ENCODE measurements around the gene SLC25A1.

Gene SLC25A1

DNA sequence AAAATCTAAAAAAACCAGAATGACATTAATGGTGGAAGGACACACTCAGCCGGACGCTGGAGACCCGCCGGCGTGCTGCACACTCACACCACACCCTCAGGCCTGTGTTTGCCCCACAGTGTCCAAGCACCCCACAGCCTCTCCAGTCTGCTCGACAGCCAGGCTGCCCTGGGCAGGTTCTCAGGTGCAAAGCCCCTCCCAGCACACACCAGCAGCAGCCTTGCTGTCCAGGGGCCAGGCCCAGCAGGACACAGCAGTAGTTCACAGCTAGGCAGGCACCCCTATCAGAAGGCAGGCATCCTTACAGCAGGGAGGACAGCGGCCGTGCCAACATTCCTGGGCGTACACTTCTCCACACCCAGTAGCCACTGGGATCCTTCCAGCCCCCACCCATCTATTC is 1.7 kb upstream of the SLC25A1 start:
- no peak for DNase-seq

DNA sequence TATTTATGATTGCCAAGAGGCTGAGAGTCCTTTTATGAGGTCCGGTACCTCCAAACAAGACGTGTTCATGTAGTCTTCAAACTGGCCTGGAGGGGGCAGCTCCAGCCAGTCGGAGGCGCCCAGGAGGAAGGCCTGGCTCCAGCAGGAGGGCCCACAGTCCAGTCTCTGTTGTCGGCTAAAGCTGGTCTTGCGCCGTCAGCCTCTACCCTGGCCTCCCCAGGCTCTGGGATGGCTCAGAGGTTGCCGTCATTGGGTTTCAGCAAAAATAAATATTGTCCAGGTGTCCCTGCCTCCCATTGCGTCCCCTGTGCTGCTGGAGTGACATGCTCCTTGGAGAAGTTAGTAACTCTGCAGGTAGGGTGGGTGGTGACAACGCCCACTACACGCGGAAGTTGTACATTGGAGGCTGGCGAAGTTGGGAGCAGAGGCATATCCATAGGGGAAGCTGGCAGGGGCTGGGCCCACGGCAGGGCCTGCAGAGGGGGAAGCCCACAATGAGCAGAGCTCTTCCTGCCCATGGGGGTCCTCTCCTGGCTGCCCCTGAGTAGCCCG is 1.0 kb upstream of the SLC25A1 start:
- DNase-seq: no peak

DNA sequence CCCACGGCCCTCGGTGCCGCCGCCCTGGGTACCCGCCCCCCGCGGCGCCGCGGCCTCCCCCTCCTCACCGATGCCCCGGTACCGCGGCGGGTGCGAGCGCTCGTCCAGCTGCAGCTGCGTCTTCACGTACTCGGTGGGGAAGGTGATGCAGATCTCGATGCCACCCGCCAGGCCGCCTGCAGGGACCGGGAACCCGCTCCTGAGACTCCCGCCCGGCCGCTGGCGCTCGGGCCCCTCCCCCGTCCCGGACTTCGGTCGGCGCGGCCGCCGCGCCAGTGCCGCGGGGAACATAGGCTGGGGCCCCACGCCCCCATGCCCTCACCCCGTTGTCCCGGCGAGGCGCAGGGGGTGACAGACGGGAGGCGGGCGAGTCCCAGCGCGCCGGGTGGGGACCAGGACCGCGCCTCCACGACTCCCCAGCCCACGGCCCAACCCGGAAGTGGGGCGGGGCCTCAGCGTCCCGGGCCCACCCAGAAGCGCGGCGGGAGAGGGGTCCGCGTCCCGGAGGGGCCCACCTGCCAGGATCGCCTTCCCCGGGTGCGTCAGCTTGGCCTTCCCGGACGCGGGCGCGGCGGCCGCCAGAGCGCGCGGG is 375 bp downstream of the SLC25A1 start:
- DNase-seq: peak; percentile 48

DNA sequence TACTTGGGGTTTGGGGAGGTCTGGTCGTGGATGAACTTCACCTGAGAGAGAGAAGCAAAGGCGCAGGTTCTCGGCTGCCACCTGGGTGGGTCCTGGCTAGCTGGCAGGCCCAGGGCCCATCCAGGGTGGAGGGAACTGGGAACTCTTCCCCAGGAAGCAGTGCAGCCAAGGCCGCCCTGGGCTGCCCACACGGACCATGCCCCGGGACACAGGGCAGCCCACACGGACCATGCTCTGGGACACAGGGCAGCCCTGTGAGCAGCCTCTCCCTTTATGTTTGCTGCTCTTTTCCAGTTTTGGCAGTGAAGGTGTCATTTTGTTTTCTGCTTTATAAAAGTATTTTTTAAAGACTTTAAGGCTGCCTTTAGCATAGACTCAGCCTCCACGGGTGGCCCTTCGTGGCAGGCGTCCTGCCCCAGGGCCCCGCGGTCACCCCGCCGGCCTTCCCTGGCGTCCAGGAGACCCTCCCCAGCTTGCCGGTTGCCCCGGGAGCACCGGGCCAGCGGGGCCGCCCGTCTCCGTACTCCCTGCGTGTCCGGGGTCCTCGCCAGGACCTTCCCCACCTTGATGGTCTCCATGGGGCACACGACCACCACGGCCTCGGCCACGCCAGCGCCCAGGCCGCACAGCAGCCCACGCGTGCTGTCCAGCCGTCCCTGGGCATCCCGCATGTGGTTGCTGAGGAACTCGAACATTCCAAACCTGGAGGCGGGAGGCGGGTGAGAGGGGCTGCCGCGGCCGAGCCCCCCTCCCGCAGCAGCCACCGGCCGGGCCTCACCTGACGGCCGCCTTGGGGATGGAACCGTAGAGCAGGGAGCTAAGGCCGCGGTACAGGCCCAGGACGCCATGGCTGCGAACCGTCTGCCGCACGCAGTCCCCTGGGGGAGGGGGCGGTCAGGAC is 1.1 kb downstream of the SLC25A1 start:
- DNase-seq: no peak

DNA sequence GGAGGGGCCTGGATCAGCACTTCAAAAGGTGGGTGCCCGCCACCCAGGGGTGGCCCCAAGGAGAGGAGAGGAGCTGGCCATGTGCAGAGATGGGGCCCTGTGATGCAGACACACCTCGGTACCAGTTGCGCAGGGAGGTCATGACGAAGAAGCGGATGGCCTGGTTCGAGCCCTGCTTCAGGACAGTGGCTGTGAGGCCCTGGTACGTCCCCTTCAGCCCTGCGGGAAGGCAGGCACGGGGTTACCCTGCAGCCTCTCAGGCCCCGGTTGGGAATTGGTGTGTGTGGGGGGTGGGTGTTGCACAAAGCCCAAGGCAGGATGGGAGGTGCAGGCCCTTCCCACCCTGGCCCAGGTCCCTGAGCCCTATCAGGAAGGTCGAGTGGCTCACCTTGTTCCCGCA is 1.8 kb downstream of the SLC25A1 start:
- no peak for DNase-seq

DNA sequence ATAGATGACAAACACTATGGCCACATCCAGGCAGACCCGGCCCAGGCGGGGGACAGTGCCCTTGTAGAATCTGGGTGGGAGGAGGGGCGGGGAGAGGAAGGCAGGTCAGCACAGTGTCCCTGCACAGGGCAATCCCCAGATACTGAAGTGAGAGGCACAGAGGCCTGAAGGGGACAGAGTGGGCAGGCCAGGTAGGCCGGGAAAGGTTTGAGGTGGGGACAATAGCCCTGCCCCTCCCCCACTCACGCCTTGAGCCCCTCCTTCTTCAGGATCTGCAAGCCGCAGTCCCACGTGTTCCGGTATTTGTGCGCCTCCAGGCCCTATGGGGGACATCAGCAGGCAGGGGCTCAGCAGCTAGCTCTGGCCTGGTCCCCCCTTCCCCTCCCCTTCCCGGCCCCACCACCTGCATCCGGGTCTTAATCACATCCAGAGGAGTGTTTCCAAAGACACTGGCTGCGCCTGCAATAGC is 2.3 kb downstream of the SLC25A1 start:
- no peak for DNase-seq

DNA sequence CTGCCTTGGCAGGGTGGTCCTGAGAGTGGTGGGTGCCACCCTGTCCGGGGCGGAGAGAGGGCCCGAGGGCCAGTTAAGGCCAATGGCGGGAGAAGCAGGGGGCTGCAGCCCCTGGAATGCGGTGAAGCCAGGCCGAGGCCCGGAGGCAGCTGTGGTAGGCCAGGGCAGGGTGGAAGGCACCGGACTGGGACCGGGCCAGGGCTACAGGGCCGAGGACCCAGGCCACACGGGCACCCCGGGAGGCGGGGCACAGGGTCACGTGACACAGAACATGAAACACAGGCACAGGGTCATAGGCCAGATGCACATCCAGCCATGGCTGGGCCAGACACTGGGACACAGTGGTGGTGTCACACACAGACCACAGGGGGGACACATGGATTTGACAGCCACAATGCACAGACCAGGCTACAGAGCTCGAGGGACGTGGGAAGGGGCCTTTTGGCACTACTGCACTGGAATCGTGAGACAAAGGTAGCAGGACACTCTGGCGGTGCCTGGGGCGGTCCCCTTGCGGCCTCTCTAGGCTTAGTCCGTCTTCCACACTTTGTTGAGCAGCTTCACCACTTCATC is 2.8 kb downstream of the SLC25A1 start:
- DNase-seq: no peak

DNA sequence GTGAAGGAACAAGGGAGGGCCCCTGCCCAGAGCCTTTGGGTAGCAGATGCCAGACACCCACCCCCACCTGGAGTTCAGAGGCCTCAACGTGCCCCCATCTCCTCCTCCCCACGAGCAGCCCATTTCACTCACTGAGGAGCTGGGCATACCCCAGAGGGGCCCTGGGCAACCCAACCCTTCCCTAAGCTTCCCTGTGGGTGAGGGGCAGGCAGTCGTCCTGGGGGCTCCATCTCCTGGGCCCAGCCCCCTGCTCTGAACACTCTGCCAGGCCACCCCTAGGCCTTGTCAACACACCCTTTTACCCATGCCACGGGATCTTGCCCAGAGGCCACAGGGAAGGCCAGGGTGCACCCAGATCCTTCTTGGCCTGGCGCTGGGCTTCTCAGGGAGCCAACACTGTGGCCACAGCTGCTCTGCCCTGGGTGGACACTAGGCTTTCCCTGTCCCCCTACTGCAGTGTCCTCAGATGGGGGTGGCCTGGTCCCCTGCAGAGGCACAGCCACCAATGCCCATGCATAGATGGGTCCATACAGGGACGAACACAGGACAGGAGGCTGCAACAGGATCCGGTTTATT is 3.4 kb downstream of the SLC25A1 start:
- no peak for DNase-seq

DNA sequence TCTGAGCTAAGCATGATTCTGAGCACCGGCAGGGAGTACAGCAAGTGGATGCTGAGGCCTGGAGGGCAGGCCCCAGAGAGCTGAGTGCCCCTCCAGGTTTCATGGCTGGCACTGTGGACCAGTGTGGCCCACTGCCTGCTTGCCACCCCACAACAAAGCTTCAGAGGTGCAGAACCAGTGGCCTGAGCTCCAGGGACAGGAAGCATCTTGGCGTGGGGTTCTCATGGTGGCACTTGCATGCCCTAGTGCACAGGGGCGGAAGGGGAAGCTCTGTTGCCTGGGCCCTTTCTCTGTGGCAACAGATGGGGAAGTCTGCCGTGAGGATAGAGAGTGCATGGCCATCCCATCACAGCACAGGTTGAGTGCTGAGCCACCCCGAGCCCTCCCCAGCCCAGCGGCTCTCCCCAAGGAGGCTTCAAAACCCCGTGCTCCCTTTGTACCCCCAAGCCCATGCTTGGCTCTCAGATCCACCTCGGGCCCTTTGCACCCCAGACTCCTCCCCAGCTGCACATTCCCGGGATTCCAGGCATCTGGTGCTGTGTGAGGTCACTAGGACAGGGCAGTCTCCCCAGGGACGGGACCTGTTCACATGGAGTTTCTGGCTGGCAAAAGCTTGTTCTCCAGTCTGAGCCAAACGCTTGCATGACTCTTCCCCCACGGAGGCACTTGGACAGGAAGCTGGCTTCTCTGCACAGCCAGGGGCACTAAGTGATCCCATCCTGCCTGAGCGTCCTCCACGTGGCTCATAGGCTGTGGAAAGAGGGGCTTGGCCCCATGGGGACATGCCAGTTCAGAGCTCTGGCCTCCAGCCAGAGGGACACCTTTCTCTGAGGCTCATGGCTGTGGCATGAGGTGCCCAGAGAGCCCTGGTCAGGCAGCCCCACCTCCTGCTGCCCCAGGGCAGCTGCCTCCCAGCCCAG is 4.2 kb downstream of the SLC25A1 start:
- no peak for DNase-seq

DNA sequence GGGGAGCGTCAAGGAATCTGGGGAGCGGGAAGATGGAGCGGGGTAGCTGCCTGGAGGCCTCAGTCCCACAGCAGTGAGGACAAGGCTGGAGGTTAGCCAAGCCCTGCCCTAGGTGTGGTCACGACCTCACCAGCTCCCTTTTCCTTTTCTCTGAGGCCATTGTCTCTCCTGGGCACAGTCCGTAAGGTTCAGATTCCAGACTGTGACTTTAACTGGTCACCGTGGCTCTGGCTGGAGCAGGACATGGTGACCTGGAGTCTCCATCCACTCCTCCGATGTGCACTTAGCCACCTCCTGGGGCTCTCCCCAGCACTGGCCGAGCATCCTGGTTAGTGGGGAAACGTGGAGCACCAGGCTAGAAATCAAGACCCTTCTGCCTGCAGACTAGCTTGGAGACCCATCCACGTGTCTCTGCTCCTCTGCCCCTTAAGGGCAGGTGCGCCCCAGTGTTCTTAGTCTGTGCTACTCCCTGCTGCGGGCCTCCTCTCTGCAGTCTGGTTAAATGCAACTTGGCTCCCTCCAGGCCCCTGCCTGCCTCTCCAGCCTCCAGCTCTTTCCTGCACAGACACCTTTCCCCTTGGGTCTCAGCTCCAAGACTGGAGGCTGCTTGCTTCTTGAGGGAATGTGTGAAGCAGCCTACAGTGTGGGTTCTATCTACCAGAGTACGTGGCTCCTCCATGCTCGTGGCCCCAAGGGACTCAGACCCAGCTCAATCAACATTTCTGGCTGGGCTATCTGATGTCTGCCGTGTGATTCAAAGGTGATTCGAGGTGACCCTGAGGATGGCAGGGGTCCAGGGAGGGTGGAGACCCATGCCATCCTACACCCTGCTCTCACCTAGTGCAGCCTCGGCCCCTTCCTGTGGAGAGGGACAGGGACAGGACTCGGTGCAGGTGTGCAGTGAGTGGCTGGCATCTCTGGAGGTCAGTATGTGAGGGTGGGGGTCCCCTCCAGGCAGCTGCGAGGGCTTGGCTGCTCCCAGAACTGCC is 5.2 kb downstream of the SLC25A1 start:
- DNase-seq: no peak

DNA sequence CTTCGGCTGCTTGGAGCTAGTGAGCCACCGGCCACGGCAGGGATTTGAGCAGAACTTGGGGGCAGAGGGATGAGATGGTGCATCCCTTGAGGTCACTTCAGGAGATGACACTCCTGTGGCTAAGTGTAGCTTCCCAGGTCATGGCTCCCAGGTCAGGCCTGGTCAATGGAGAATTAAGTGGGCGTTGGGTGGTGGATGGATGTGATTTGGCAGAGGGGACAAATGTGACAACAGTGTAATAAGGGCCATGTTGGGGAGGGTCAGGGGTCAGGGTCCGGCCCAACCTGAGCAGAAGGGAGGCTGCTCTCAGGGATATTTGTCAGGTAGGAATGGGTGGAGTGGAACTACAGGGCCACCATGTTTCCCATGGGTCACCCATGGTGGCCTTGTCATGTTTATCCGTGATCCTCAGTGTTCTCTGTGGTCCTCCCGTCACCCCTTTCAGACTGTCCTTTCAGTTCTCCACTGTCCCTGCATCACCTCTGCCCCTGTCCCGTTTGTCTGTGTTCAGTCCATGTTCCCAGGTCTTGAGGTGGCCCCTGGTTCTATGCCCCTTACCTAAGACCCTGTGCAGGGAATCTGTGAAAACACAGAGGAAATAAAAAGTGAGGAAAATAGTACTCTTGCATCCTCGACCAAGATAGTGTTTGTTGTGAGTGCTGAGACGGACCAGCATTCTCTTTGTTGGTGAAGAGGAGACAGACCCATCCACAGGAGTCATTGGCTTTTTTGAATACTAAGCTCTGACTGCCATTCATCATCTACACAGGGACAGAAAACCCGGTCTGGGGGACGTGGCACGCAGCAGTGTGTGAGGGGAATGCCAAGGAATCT is 6.1 kb downstream of the SLC25A1 start:
- no peak for DNase-seq

DNA sequence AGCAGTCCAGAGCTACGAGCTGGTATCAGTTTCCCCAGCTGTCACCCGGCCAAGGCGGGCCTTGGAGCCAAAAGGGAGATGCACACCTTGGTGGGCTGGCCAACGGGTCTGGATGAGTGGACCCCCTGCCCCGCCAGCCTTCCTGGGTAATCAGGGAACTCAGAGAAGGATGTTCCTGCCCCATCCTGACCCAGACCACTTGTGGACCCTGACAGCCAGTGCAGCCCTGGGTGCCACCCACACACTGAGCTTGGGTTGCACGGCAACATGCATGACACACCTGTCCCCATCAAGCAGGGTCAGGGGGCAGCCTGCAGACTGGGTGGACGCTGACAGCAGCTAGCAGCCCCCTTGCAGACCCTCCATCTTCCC is 8.6 kb downstream of the SLC25A1 start:
- DNase-seq: no peak

DNA sequence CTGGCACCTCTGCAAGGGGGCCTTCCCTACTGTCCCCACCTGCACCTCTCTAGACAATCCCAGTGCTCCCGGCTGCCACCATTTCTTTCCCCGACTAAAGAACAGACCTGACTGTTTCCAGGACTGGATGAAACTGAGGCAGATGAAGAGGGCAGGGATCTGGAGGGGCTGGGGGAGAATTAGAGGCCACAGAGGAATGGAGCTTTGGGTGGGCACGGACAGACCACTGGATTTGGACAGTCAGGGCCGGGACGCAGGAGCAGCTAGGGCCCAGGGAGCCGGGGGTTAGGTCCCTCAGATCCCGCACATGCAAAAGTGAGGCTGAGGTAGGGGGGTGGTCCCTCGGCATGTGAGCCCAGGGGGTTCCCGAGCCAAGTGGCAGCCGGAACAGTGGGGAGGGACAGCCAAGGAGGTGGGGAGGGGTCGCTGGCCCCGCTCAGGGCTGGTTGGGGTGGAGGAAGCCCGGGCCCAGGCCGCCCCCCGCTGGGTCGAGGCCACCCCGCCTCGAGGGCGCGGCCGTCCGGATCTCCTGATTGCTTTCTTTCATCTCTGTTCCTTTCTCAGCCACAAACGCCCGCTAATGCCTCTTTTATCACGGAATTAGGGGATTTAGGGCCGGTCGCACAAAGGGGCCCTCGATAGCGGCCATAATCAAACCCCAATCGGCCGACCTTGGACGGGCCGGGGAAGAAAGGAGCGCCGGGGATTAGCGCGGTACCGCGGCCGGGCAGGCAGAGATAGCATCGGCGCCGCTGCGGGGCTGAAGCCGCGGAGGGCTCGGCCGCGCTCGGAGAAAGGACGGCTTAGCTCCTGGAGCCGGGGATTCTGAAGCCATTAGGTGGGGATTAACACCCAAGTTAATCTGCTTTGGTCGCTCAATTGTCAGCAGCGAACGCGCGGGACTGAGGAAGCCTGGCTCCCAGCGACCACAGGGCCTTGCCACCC is 9.3 kb downstream of the SLC25A1 start:
- DNase-seq: no peak

DNA sequence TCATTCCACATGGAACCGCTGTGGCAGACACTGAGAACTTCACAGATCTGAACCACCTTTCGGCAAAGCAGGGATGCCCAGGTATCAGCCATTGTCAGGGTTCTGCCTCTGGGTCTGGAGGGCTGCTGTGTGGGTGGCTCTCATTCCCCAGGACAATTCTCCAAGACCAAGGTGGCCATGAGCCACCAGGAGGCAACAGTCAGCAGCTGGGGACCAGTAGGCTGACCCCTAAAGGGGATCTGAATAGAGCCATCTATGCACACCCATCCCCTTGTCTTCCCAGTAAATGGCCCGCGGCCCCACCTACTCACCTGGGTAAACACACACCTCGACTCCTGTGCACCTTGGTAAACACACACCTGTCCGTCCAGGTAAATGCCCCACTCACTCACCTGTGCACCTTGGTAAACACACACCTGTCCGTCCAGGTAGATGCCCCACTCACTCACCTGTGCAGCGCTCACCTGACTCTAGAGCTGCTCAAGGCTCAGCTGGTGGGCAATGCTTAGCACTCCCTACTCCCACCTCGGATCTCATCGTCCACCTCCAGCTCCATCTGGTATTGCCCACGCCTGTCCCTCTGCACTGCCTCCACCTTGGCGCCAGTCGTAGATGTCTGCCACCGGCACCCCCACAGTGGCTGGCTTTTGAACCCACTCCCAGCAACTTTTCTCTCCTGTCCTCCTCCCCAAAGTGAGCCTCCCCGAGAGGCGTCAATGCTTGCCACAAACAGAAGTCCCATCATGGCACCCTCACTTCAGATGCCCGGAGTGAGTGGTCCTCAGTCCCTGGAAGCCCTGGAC is 10.2 kb downstream of the SLC25A1 start:
- DNase-seq: no peak

DNA sequence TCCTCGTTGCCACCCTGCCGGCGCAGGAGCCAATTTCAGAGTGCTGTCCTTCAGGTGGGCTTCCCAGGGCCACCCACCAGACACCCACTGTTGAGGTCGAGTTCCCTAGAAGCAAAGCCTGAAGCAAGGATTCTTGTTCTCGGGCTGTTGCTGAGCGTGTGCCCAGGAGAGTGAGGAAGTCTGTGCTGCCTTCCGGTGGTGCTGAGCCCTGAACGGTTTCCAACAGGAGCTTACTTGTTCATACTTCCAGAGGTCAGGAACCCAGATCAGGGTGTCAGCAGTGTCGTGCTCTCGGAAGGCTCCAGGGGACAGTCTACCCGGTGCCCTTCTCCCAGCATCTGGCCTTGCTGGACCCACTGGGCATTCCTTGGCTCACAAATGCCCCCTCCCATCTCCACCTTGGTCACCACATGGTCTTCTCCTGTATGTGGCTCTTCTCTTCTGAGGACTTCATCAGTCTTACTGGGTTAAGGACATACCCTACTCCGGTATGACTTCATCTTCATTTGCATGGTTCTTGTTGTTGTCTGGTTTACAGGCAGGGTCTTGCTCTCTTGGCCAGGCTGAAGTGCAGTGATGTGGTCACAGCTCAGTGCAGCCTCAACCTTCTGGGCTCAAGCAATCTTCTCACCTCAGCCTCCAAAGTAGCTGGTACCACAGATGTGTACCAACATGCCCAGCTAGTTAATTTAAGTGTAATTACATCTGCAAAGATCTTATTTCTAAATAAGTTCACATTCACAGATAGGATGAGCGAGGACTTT is 11.2 kb downstream of the SLC25A1 start:
- no peak for DNase-seq

DNA sequence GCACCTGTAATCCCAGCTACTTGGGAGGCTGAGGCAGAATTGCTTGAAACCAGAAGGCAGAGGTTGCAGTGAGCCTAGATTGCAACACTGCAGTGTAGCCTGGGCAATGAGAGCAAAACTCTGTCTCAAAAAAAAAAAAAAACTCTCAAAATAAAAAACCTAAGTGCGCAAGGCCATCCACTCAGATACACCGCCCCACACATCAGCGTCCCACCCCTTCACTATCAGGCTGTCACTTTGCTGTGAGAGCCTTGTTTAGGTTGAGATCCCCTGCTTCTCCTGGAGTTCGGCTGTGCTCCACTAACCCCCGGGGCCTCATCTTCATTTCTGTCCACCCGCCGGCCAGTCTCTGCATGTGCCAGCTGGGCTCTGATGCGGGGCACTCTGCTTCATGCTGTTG is 12.1 kb downstream of the SLC25A1 start:
- no peak for DNase-seq

DNA sequence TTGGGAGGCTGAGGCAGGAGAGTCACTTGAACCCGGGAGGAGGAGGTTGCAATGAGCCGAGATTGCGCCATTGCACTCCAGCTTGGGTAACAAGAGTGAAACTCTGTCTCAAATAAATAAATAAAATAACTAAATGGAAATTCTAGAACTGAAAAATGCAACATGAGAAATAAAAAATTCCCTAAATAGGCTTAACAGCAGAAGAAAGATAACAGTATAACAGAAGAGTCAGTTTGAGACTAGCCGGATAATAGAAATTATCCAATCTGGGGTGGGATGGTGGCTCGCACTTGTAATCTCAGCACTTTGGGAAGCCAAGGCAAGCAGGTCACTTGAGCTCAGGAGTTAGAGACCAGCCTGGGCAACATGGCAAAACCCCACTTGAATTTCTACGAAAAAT is 14.1 kb downstream of the SLC25A1 start:
- DNase-seq: no peak

All from effector CD8-positive, alpha-beta T cell (primary cell).